ENCODE measurements around the gene SPRR5. TPM values are rescaled to one million over a fixed set of nuclear protein-coding genes. Genes with fewer than 3 reads are reported as not detected.

The SPRR5 gene
- total and polyA plus RNA-seq, 2 donors (not counting 3 experiments of a cell fraction or from before 2014, with no cell fraction given) = not detected

DNA sequence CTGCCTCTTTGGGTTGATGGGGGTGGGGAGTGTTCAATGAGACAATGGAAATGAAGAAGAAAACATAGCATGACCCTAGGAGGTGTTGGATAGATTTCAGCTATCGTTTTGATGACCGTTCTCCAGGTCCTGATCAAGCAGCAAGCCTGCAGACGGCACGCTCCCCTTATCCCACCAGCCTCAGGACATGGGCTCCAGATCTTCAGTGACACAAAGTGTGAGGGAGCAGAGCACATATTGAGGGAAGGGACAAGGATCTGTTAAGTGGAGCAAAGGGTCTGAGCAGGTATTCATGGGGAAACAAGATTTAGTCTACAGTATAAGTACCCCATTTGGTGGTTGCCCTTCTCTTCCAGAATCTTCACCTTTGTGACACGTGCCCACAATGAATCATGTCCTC is 4.7 kb downstream of the SPRR5 start:
- no peak for FAIRE-seq
- H3K27me3 ChIP-seq (ENCODE audit: control insufficient read depth in 2 of 2, insufficient read depth in 2 of 2, low read length in 2 of 2) = no peaks in the 10 kb centered on the region
- H3K4me1 ChIP-seq (ENCODE audit: control insufficient read depth, extremely low read depth, insufficient read depth, low read length) = no peaks in the 10 kb centered on the region
- no peak overlapping the region for H3K4me3 ChIP-seq (replicated peaks in 1 of 3; ENCODE audit: insufficient read depth in 1 of 3, low read depth in 1 of 3, low read length in 3 of 3)
- ChIA-PET POLR2A (no interaction called here), CTCF (no interaction called here)
- TF ChIP-seq EZH2 (IDR thresholded peaks at IDR 0.05; ENCODE audit: borderline replicate concordance, low read depth, low read length, severe bottlenecking) (no peak), MYC (IDR thresholded peaks at IDR 0.05; ENCODE audit: low read depth, low read length) (no peak), POLR2AphosphoS5 (IDR thresholded peaks at IDR 0.05; ENCODE audit: insufficient read depth, low read depth, low read length) (no peak), JUN (IDR thresholded peaks at IDR 0.05; ENCODE audit: borderline replicate concordance, insufficient read depth, insufficient read length, low read depth) (no peak)
- H2AFZ ChIP-seq (ENCODE audit: low read depth, low read length) = no peak overlapping the region
- no peak overlapping the region for H3K27ac ChIP-seq (ENCODE audit: insufficient read depth, low read depth, low read length)
- H3K79me2 ChIP-seq (ENCODE audit: control insufficient read depth, insufficient read depth, low read length) = no peaks in the 10 kb centered on the region
- dilution Hi-C loops (cut with MboI; ENCODE audit: extremely low pct_ligation_motif_present, low sequenced_read_pairs) (no loop called here), intact Hi-C loops (cut with micrococcal nuclease) (no loop called here)
- BruUV-seq (replicated peaks) = no TSS peak
- no peaks in the 10 kb centered on the region for H3K9me1 ChIP-seq (replicated peaks; ENCODE audit: control insufficient read depth, extremely low read depth, insufficient read depth, low read length)
- H3K4me2 ChIP-seq (ENCODE audit: insufficient read depth, low read length) = no peak overlapping the region
- H3K36me3 ChIP-seq (ENCODE audit: control insufficient read depth in 2 of 2, extremely low read depth in 1 of 2, insufficient read depth in 2 of 2, low read length in 2 of 2) = no peaks in the 10 kb centered on the region
- no peaks in the 10 kb centered on the region for H3K9me3 ChIP-seq (replicated peaks; ENCODE audit: control insufficient read depth, insufficient read depth, low read length)
- DNase-seq (ENCODE audit: low read depth, low spot score) = no peak
- H4K20me1 ChIP-seq (replicated peaks; ENCODE audit: control insufficient read depth, extremely low read depth, insufficient read depth, low read length) = no peaks in the 10 kb centered on the region
- no peak overlapping the region for H3K9ac ChIP-seq (replicated peaks; ENCODE audit: extremely low read depth, insufficient read depth, low read length)

DNA sequence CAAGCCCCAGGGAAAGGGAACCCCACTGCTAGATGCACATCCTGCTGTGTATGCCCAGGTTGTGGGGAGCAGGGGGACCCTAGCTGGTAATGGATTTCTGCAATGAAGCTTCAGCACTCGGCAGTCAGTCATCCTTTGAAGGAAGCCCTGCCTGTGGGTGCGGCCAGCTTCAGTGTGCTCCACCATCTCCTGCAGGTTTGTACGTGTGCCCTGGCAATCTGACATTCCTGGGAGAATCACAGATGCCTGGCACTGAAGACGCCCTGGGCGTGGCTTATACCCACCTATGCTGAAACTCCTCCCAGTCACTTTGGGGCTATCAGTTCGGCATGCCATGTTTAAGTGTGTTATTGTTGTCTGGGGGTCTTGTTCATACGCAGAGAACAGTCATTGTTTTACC is 6.8 kb downstream of the SPRR5 start:
- dilution Hi-C loops (cut with MboI; ENCODE audit: extremely low pct_ligation_motif_present, low sequenced_read_pairs) (no loop called here), intact Hi-C loops (cut with micrococcal nuclease) (no loop called here)
- Histone ChIP-seq H3K27ac (ENCODE audit: insufficient read depth, low read depth, low read length) (no peak overlapping the region), H3K4me3 (replicated peaks in 1 of 3; ENCODE audit: insufficient read depth in 1 of 3, low read depth in 1 of 3, low read length in 3 of 3) (no peak overlapping the region), H3K27me3 (ENCODE audit: control insufficient read depth in 2 of 2, insufficient read depth in 2 of 2, low read length in 2 of 2) (no peaks in the 10 kb centered on the region), H3K9me3 (replicated peaks; ENCODE audit: control insufficient read depth, insufficient read depth, low read length) (no peaks in the 10 kb centered on the region), H3K4me2 (ENCODE audit: insufficient read depth, low read length) (no peak overlapping the region), H4K20me1 (replicated peaks; ENCODE audit: control insufficient read depth, extremely low read depth, insufficient read depth, low read length) (no peaks in the 10 kb centered on the region), H3K9me1 (replicated peaks; ENCODE audit: control insufficient read depth, extremely low read depth, insufficient read depth, low read length) (no peaks in the 10 kb centered on the region), H3K4me1 (ENCODE audit: control insufficient read depth, extremely low read depth, insufficient read depth, low read length) (no peaks in the 10 kb centered on the region), H3K79me2 (ENCODE audit: control insufficient read depth, insufficient read depth, low read length) (no peaks in the 10 kb centered on the region), H3K36me3 (ENCODE audit: control insufficient read depth in 2 of 2, extremely low read depth in 1 of 2, insufficient read depth in 2 of 2, low read length in 2 of 2) (no peaks in the 10 kb centered on the region), H3K9ac (replicated peaks; ENCODE audit: extremely low read depth, insufficient read depth, low read length) (no peak overlapping the region), H2AFZ (ENCODE audit: low read depth, low read length) (no peak overlapping the region)
- BruUV-seq (replicated peaks) = no TSS peak
- DNase-seq (ENCODE audit: low read depth, low spot score) (no peak), FAIRE-seq (no peak)
- CTCF ChIA-PET = no interaction called here
- TF ChIP-seq GATA2 (IDR thresholded peaks at IDR 0.05; ENCODE audit: insufficient read depth, insufficient read length, low read depth, low read length) (no peak), EZH2 (IDR thresholded peaks at IDR 0.05; ENCODE audit: borderline replicate concordance, low read depth, low read length, severe bottlenecking) (no peak), POLR2A (IDR thresholded peaks at IDR 0.05; ENCODE audit: low read depth, low read length) (no peak)
- POLR2A ChIA-PET = no interaction called here

All from endothelial cell of umbilical vein (primary cell).